Stimulated activated CD8-positive, alpha-beta memory T cell treated with anti-CD3 and anti-CD28 coated beads, Interleukin-12 subunit alpha, Interleukin-12 subunit beta, amount 100 ng/mL, for 24 hours (primary cell): ENCODE data around the gene ZFP62.
"Not testable (repeated sequence)": the region's sequence is repeated elsewhere in the genome, so short reads cannot be mapped to it uniquely, and the experiment has no call there.

Experiments
- DNase-seq: peaks from one replicate; pipeline ENCODE4 v3.0.0-alpha.2; 2020; ENCODE audit errors: extremely low read depth

Gene ZFP62

GRCh38 chr5:180830253-180831138 is 30.6 kb downstream of the ZFP62 start:
- DNase-seq: no peak

DNA sequence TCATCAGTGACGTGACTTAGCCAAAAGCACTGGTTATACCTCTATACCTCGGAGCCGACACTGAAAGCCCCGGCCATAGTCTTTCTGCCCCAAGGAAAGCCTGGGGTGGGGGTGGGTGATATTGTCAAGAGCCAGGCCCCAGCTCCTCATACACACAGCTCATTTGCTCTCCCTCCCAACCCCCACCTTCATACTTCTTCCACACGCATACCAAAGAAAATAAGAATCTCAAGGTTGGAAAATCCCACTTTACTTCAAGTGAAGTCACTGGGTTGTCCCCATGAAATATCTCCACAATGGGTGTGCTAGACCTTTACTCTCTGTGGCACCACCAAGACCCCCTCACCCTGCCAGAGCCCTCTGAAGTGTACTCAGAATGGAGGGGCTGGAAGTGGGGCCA is 31.4 kb downstream of the ZFP62 start:
- DNase-seq: no peak

DNA sequence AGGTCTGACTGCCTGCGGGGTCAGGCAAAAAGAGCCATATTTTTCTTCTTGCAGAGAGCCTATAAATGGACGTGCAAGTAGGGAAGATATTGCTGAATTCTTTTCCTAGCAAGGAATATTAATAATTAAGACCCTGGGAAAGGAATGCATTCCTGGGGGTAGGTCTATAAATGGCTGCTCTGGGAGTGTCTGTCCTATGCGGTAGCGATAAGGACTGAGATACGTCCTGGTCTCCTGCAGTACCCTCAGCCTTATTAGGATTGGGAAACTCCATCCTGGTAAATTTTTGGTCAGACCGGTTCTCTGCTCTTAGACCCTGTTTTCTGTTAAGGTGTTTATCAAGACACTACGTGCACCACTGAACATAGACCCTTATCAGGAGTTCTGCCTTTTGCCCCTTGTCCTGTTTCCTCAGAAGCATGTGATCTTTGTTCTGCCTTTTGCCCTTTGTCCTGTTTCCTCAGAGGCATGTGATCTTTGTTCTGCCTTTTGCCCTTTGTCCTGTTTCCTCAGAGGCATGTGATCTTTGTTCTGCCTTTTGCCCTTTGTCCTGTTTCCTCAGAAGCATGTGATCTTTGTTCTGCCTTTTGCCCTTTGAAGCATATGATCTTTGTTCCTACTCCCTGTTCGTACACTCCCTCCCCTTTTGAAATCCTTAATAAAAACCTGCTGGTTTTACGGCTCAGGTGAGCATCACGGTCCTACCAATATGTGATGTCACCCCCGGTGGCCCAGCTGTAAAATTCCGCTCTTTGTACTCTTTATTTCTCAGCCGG is 32.1 kb downstream of the ZFP62 start:
- DNase-seq: not testable (repeated sequence)

GRCh38 chr5:180827374-180827773 is 33.7 kb downstream of the ZFP62 start:
- DNase-seq: not testable (repeated sequence)

DNA sequence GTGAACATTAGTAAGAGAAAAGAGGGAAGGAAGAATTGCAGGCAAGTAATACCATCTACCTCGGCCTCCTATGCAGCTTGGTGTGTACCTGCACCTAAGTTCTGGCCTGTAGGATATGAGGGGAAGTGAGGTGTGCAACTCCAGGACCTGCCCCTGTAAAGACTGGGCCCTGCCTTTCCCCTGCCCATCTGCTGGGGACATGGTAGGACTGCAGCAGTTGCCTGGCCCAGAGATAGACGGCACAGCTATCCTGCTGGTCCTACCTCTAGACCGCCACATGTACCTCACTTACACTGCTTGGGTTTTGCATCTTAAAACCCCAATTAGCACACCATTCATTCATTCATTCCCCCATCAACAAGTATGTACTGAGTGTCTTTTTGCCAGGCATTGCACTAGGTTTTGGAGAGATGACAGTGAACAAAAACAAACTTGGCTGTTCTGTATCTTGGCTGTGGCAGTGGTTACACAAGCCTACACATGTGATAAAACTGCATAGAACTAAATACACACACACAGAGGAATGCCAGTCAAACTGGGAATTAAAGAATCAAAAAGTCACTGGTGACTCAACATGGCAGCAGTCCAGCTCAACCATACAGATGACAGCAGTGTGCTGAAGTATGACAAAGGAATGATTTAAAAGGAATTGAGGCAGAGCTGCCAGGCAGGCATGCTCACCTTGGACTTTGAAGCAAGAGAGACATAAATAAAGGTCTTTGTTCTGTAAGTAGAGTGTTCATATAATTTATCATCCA is 35.1 kb downstream of the ZFP62 start:
- no peak for DNase-seq

GRCh38 chr5:180824630-180825476 is 36.2 kb downstream of the ZFP62 start:
- DNase-seq: no peak

GRCh38 chr5:180823940-180824629 is 37.0 kb downstream of the ZFP62 start:
- DNase-seq: no peak

GRCh38 chr5:180823346-180823745 is 37.7 kb downstream of the ZFP62 start:
- no peak for DNase-seq

GRCh38 chr5:180821538-180821937 is 39.5 kb downstream of the ZFP62 start:
- no peak for DNase-seq

GRCh38 chr5:180820788-180821321 is 40.2 kb downstream of the ZFP62 start:
- no peak for DNase-seq

GRCh38 chr5:180818677-180819341 is 42.3 kb downstream of the ZFP62 start:
- no peak for DNase-seq

DNA sequence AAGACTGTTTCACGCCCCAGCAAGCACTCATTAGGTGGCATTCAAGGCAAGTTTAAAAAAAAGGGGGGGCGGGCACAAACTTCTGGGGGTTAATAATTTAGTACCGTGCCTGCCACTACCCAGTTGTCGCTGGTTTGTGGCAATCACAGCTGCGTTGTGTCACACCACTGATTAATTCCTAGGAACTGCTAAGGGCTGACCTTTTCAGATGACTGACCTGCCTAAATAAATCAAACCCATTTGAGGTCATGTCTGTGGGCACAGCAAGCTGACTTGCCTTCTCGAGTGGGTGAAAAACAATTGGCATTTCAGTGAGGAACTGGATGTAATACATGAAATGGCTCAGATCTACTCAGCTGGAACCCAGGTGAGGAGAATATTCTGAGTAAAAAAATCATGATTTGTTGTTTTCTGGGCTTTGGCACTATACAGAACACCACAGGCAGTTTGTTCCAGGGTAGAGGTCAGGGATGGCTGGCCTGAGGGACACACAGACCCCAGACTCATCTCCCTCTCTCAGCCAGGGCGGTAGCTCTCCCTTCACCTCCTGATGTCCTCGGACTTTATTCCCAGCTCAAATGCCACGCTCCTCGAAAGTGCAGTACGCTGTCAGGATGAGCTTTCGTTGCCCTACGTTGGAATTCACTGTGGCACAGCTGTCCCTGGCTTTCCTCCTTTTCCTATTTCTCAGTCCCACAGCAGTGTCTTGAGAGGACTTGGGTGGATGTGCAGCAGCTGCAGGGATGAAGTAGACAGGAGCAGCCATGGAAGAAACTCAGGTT is 43.0 kb downstream of the ZFP62 start:
- DNase-seq: no peak

GRCh38 chr5:180816608-180817534 is 44.2 kb downstream of the ZFP62 start:
- no peak for DNase-seq

DNA sequence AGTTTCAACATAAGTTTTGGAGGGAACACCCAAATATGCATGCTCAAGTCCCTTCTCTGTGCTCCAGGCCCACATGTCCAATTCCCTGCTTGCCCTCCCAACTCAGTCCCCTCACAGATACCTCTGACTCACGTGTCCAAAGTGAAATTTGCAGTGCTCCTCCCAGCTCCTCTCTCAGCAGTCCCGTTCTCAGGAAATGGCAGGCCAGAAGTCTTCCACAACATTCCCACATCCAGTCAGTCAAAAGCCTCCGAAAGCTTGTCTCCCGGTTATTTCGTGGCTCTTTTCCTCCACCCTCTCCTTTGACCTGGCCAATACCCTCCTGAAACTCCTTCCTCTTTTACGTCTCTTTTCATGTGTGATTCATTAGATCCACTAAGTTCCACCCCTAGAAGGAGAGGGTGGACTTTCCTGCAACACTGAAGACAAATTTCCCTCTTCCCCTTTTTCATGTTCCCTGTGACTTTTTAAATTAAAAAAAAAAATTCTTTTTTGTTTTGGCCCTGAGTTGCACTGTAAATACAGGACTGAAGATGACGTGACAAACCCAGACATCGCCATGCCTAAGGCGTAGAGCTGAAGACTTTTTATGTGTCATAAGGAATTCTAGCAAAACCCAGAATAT is 45.7 kb downstream of the ZFP62 start:
- no peak for DNase-seq

DNA sequence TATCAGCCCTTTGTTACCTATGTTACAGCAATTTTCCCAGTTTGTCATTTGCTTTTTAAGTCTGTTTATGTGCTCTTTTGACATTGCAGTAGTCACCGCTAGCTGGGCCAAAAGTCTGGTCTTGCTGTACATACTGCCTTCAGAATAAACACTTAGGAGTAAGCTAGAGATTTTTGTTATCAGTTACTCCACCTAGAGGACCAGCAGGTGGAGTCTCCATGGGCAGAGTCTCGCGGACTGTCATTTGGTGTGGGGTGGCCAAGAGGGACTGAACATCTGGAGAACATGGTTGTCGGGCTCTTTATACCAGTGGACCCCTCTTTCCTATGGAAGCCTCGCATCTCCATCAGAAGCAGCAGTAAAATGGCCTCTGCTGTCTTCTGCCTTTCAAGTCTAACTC is 47.7 kb downstream of the ZFP62 start:
- DNase-seq: no peak

DNA sequence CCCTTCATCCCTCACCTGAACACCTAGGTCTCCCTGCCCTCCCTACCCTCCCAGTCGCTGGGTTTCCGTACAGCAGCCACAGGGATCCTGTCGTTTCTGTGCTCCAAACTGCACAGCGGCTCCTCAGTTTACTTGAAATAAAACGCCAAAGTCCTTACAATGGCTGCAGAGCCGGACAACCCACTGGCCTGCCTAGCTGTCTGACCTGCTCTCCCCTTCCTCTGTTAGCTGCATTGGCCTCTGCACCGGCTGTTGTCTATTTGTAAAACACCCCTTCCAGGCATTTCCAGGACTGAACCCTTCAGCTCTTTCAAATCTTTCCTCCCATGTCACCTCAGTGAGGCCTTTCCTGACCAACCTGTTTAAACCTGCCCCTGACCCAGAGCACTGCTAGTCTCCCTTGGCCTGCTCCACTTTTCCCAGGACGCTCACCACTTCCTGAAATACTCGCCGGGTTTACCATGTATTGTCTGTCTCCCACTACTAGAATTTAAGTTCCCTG is 49.4 kb downstream of the ZFP62 start:
- no peak for DNase-seq

DNA sequence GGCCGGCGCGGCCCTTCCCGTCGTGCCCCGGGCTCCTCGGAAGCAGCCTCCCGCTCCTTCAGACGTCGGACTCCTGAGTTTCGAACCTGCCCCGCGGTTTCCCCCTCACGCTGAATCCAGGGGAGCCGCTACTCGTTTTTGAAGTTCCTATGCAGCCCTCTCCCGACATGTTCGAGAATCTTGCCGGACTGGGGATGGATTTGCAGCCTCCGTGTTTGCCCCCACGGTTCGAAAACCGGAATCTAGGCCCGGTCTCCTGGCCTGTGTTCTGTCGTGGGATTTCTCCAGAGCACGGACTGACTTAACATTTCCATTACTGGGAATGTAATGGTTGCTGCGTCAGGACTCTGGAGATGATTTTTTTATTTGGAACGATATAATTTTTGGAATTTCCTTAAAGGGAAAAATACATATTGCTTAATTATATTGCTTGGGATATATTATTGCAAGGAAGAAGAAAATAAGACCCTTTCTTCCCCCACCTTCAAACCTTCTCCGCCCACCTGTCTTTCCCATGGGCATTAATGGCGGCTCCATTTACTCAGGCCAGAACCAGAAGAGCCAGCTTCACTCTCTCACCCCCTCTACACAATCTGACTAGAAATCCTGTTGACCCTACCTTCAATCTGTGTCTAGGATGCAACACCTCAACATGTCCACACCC is 50.0 kb downstream of the ZFP62 start:
- DNase-seq: no peak
